HG02571 (cell line): Measurements from ENCODE around the gene PDZD7.
"Not testable (repeated sequence)": the region's sequence is repeated elsewhere in the genome, so short reads cannot be mapped to it uniquely, and the experiment has no call there.

Source experiments
- ATAC-seq: cut with Tn5 transposase; IDR thresholded peaks from one replicate; pipeline ENCODE4 v1.9.1; 2021; ENCODE audit warnings: mild to moderate bottlenecking, moderate library complexity; ENCODE audit not compliant: unreplicated experiment

Gene PDZD7

DNA sequence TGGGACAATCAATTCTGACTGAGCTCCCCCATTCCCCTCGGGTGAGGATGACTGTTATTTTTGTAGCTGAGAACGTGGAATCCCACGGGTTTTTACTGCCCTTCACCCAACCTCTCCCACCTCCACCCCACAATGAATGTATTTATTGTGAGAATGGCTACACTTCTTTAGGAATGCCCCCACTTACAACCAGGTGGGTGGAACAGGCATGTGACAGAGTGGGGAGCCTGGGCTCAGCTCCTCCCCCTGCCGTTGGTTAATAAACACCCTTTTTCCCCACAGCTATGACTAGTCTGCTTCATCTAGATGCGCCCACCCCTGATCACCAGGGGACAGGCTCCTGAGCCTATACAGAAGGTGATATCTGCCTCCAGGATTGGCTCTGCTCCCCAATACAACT is 45.6 kb downstream of the PDZD7 start:
- ATAC-seq = no peak

DNA sequence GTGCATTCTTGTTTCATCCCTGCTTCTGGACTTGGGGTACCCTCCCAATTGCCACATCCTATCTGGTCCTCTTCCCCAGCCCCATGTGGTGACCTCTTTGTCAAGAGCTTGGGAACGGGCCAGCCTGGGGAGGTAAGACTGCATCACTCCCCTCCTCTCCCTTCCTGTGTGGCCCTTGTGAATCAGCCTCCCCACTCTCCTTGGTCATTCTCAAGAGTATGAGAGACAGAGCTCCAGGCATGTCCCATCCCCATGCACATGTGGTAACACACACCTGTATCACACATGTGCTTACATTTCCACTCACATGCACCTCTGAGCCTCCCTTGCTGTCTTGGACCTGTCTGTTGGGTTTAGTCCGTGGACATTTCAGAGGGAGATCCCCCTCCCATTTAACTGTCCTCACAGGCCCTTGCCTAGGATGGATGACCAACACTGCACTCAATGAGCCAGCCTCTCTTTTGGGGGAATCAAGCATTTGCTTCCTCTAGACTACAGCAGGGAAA is 46.2 kb downstream of the PDZD7 start:
- no peak for ATAC-seq

DNA sequence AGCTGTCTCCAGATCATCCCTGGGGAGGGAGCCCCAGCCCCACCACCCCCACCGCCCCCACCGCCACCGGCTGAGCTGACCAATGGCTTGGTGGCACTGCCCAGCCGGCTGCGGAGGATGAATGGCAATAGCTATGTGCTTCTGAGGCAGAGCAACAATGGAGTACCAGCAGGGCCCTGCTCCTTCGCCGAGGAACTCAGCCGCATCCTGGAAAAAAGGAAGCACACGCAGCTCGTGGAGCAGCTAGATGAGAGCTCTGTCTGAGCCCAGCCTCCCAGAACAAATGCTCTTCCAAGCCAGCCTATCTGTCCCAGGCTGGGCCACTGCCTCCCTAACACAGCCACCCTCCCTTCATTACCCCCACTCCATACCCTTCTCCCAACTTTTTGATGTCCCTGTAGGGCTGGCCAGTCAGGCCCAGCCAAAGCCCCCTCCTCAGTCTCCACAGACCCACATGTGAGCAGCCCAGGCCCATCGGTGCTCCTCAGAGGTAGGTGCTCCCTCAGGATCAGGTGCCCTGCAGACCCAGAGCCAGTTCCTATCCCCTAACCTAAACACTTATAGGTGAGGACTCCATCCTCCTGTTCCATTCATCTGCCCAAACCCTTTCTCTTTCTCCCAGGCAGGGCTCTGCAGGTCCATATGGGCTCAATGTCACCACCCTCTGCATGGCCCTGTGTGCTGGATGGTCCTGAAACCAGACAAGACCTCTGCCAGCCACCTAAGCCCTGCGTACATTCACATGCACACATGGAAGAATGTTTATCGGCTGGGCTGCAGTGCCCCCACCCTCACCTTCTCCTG is 46.9 kb downstream of the PDZD7 start:
- ATAC-seq = no peak

DNA sequence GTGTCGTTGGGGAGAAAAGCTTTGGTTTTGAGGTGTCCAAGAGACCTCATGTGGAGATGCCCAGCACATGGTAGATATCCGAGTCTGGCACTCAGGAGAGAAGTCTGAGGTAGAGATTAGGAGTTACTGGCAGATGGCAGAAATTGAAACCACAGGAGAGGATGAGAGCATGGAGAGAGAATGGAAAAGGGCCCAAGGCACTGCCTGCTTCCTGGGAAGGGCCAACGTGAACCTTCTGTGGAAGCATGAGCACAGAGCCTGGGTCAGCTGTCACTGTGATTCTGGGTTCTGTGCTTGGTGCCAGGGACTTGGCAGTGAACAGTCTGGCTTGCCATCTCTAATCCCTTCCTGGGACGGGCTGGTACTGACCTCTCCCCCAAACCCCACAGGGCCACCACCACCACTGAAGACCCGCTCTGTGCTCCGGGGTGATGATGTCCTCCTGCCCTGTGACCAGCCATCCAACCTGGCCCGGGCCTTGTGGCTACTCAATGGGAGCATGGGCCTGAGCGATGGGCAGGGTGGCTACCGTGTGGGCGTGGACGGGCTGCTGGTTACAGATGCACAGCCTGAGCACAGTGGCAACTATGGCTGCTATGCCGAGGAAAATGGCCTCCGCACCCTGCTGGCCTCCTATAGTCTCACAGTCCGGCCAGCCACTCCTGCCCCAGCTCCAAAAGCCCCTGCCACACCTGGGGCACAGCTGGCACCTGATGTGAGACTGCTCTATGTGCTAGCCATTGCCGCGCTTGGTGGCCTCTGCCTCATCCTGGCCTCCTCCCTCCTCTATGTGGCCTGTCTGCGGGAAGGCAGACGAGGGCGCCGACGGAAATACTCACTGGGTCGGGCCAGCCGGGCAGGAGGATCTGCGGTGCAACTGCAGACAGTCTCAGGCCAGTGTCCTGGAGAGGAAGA is 47.8 kb downstream of the PDZD7 start:
- ATAC-seq = no peak

DNA sequence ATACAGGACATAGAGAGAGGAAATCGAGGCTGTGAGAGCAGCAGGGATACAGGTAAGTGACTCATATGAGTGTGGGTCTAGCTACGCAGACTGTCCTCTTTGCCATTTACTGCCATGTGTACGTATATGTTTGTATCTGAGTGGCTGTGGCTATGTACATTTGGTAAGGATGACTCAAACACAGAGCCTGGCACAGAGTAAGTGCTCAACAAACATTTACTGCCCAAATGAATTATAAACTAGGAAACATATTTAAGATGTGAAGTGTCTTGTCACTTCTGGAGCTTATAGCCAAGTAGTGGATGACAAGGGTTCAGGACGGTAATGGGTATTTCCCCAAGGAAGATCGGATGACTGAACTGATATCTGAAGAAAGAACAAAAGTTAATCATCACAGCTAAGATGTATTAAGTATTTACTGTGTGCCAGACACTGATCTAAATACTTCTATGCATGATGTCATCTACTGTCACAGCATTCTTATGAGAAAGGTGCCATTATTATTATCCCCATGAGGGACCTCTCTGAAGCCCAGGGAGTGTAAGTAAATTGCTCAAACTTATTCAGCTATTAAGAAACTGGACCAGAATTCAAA is 49.7 kb downstream of the PDZD7 start:
- ATAC-seq = no peak

DNA sequence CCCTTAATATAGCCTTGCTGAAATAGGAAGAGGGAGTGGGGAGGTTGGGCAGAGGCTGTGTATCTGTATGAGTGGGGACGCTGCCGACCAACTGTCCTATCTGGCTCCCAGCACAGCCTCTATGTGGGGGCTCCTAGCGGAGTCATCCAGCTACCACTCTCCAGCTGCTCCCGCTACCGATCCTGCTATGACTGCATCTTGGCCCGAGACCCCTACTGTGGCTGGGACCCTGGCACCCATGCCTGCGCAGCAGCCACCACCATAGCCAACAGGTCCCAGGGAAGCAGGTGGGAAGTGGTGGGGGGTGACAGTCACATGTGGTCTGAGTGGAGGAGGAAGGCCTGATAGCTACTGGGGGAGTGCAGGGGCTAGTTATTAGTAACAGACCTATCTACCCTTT is 50.2 kb downstream of the PDZD7 start:
- ATAC-seq = no peak

DNA sequence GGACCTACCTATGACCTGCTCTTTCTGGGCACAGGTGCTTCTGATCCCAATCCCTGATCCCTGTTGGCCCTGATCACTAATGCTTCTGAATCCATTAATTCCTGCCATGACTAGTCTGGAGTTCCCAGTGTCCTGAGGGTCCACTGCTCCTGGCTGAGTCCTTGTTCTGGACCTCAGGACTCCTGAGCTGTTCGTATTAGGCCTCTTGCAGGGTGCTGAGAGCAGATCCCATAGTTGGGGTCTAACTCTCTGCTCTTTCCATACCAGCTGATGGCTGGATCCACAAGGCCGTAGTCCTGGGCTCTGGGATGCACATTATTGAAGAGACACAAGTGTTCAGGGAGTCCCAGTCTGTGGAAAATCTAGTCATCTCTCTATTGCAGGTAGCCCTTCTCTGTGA is 50.6 kb downstream of the PDZD7 start:
- no peak for ATAC-seq

DNA sequence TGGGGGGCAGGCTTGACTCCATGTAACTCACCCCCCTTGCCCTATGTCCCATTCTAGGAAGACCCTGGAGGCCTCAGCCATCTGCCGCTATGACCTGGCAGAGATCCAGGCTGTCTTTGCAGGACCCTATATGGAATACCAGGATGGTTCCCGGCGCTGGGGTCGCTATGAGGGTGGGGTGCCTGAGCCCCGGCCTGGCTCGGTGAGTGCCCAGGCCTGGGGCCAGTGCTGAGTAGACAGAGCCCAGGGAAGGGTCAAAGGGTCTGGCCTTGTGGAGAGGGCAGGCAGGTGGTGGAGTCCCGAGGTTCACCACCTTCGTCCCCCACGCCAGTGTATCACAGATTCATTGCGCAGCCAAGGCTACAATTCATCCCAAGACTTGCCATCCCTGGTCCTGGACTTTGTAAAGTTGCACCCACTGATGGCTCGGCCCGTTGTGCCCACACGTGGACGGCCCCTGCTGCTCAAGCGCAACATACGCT is 51.1 kb downstream of the PDZD7 start:
- ATAC-seq = no peak

DNA sequence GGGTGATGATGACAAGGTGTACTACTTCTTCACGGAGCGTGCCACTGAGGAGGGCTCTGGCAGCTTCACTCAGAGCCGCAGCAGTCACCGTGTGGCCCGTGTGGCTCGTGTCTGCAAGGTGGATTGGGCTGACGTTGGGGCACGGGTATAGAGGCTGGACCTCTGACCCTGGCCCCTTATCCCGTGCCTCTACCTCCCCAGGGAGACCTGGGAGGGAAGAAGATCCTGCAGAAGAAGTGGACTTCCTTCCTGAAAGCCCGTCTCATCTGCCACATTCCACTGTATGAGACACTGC is 52.1 kb downstream of the PDZD7 start:
- no peak for ATAC-seq

DNA sequence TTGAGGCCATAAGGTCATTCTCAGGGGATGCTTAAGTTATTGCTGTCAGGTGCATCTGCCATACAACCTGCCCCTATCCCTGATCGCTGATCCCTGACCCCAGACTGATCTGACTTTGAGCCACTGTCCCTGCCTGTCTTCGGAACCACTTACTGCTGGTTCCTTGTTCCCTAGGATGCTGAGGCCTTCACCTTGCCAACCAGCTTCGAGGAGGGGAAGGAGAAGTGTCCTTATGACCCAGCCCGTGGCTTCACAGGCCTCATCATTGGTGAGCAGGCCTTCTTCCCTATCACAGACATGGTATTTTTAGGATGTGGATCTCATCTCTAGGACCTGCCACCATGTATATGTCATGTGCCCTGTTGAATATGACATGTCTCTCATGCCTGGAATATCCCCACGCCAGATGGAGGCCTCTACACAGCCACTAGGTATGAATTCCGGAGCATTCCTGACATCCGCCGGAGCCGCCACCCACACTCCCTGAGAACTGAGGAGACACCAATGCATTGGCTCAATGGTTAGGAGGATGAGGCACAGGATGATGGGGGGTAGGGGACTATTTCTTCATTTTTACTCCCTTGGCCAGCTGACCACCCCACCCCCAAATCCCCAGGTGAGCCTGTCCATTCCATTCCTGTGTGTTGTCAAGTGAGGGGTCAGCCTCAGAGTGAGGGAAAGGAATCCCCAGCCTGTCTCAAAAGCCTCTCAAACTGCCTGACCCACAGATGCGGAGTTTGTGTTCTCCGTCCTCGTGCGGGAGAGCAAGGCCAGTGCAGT is 52.6 kb downstream of the PDZD7 start:
- no peak for ATAC-seq

DNA sequence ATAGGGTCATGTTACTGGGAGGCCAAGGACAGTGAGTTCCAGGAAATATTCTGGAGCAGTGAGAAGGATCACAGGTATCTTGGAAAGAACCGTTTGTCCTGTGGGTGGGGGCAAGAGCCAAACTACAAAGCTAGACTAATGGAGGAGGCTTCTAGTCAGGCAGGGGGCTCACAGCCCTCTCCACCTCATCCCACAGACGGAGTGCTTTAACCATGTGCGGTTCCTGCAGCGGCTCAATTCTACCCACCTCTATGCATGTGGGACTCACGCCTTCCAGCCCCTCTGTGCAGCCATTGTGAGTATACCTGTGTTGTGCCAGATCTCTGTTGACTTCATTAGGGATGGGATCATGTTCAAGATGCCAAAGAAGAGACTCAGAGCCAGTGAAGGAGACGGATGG is 53.5 kb downstream of the PDZD7 start:
- ATAC-seq = no peak

DNA sequence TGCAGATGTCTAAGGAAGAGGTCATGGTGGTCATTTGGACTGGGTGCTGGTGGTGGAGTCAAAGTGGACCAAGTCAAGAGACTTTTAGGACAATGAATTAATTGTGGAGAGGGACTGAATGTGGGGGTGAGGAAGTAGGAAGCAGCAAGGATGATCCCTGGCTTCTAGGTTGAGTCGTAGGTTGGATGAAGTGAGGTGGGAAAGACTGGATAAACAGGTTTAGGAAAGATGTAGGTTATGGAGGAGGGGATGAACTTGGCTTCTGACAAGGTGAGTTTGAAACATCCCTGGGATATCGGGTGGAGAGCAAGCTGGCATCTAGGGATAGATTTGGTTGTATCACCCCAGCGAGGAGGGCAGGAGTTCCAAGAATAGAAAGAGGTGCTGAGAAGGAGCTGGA is 54.0 kb downstream of the PDZD7 start:
- no peak for ATAC-seq

DNA sequence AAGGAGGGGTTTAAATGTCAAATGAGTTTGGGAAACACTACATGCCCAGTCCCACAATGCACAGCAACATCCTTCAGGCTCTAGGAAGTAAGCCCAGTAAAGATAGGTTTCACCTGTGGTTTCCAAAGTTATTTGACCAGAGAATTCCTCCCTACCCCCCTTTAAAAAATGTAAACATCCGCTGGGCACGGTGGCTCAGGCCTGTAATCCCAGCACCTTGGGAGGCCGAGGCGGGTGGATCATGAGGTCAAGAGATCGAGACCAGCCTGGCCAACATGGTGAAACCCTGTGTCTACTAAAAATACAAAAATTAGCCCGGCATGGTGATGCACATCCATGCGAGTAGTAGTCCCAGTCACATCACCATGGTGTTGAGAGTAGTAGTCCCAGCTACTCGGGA is 55.5 kb downstream of the PDZD7 start:
- ATAC-seq = not testable (repeated sequence)

DNA sequence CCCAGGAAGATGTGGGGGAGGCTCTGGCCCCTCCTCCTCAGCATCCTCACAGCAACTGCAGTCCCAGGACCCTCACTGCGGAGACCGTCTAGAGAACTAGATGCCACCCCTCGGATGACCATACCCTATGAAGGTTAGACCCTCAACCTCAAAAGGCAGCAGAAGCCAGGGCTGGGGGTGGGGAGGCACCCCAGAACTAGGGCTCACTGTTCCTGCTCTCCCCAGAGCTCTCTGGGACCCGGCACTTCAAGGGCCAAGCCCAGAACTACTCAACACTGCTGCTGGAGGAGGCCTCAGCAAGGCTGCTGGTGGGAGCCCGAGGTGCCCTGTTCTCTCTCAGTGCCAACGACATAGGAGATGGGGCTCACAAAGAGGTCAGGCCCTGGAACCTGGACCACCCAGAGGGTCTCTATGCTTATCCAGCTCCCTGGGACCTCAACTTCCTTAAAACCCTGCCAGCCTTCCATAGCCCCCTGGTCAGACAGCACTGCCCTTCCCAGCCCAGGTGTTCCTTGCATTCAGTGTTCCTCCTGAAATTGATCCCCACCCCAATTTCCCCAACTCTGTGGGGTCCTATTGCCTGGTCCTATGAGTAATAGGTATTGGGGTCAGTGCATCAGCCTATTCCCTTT is 57.9 kb downstream of the PDZD7 start:
- no peak for ATAC-seq

DNA sequence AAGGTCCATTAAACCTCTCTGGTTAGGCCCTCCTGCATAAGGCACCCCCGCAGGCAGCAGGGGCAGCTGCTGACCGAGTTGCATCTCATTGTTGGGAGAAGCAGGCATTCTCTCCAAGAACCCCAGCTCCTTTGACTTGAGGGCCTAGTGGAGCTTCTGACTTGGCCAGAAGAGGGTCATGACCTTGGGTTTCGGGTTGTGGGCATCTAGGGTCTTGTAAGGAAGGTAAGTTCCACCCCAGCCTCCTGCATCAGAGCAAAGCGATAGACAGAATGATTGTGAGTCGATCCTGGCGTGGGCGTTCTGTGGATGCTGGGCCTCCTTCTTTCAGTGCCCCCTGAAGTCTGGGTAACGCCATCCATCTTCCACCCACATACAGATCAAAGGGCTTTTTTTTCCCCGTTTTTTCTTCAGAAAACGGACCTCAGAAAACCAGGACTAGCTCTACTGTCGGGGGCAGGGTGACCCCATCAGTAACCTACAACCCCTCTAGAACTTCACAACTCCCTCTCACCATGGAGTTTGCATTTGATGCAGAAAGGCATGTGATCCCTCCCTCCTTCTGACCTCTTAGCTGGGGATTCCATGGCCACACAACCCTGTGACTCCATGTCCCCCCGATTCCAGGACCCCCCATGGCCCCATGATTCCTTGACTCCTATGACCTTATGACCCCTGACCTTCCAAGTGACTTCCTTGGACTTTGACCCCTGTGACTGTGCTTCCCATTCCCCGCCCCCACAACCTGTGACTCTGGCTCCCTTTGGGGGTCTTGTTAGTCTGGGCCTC is 58.6 kb downstream of the PDZD7 start:
- no peak for ATAC-seq

DNA sequence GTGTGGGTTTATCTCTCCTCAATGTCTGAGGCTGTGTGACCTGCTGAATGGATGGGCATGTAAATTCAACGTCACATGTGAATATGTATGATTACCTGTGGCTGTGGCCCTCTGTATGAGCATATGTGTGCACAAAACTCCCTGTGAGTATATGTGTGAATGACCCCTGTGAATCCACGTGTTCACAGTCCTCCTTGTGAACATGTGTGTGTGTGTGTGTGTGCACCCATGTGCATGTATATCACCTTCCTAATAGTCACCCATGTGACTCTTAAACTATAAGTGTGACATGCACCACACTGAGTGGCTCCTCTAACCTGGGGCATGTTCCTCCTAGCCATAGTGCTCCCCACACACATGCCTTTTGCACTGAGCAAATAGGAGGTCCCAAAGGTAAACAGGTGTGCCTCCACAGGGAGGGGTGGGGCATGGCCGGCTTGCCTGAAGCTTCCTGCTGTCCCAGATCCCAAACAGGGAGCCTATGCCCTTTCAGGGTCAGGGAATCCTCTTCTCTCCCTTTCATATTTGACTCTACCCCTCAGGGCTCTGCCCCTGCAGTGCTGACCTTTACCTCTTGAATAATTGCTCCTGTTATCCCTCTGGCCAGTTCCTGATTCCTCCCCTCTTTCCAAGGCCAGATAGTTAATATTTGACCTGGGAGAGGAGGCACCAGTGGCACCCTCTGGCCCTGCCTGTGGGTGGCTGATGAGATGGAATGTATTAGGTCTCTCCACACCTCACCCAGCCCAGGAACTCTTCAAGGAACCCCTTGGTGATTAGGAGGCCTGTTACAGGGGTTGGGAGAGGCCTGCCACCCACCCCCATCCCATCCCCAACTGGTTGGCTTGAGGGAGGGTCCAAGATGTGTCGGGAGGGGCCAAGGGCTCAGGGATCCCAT is 59.8 kb downstream of the PDZD7 start:
- no peak for ATAC-seq

DNA sequence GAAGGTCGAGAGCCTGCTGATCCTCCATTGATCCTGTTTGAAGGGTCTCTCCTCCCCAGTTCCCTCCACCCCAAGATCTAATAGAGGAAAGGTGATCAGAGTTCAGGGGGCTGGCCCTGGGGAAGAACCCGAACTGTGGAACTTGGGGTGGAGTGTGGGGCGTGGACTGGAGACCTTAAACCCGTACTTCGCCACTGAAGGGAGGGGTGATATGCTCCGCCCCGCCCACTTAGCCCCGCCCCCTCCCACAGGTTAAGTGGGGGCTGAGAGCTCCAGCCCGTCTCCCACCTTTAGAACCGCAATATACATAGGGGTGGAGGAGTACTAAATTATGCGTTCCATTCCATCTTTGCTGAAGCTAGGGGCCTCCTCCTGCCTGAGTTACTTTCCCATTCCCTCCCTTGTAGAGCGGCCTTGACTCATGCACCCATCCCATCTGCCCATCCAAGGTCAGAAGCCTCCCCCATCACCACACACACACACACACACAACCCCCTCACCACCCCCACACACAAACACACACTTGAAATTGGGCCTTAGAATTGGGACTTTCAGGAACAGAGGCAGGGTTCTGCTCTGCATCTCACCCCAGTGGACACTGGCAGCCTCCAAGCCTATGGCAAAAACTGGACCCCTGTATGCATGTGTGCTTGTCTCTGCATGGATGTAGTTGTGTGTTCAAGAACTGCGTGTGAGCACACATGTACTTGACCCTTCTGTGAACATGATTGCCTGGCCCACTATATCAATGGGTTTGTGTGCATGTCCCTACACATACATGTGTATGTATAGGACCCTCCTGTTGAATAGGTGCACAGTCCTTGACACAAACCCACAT is 60.6 kb downstream of the PDZD7 start:
- ATAC-seq = no peak
